ENCODE measurements around the gene SCNN1A. TPM values are rescaled to one million over a fixed set of nuclear protein-coding genes. Genes with fewer than 3 reads are reported as not detected.

SCNN1A gene
- total RNA-seq, 4 donors from 2014 or later = 88.9 to 266 (median 111) TPM

- H3K4me1 ChIP-seq = peaks cover 54 to 93% (median 83%) of the 10 kb centered on the region in 3 donors
- intact Hi-C loops (cut with DNase I) = loop anchor here (10.0 kb wide), 1 partner anchor 140 kb away; no protein-coding TSS in a partner anchor
- WGBS, 2 donors = 47 to 71% methylated on average over 4 of the region's 6 CpGs
- no peak overlapping the region for H3K4me3 ChIP-seq
- no peak for TF ChIP-seq CTCF (IDR thresholded peaks at IDR 0.05)
- TF ChIP-seq POLR2A (IDR thresholded peaks at IDR 0.05) = no peak
- H3K9me3 ChIP-seq = no peaks in the 10 kb centered on the region
- no peak for DNase-seq
- H3K27ac ChIP-seq = peak overlapping the region; percentile 73 to 95 (median 82)
- H3K36me3 ChIP-seq = peaks cover 26 to 49% (median 26%) of the 10 kb centered on the region in 3 donors
- H3K27me3 ChIP-seq = no peaks in the 10 kb centered on the region
These were observed 50.2 kb downstream of the SCNN1A start for GRCh38 chr12:6324936-6325750.

- Histone ChIP-seq H3K27me3 (no peaks in the 10 kb centered on the region), H3K4me1 (peaks cover 53 to 83% (median 73%) of the 10 kb centered on the region in 3 donors), H3K27ac (peak overlapping the region; percentile 73 to 95 (median 82)), H3K9me3 (no peaks in the 10 kb centered on the region), H3K4me3 (peak overlapping the region in 1 of 4 donors; percentile 43), H3K36me3 (peaks cover 16 to 49% (median 16%) of the 10 kb centered on the region in 3 donors)
- TF ChIP-seq CTCF (IDR thresholded peaks at IDR 0.05) = no peak
- no peak for TF ChIP-seq POLR2A (IDR thresholded peaks at IDR 0.05)
- intact Hi-C loops (cut with DNase I) = loop anchor here (10.0 kb wide), 1 partner anchor 141 kb away; no protein-coding TSS in a partner anchor
- no peak for DNase-seq
- WGBS, 2 donors = 36 to 51% methylated on average over 4 to 12 of the region's 19 CpGs
These were observed 51.2 kb downstream of the SCNN1A start for GRCh38 chr12:6323995-6324711.

- Histone ChIP-seq H3K4me3 (peak overlapping the region in 2 of 4 donors; percentile 9 to 43), H3K9me3 (no peaks in the 10 kb centered on the region), H3K36me3 (peaks cover 9 to 49% (median 9%) of the 10 kb centered on the region in 3 donors), H3K27ac (peak overlapping the region; percentile 73 to 95 (median 82)), H3K4me1 (peaks cover 53 to 76% (median 66%) of the 10 kb centered on the region in 3 donors), H3K27me3 (no peaks in the 10 kb centered on the region)
- intact Hi-C loops (cut with DNase I) = loop anchor here (10.0 kb wide), 1 partner anchor 141 kb away; no protein-coding TSS in a partner anchor
- no peak for TF ChIP-seq POLR2A (IDR thresholded peaks at IDR 0.05)
- TF ChIP-seq CTCF (IDR thresholded peaks at IDR 0.05) = peak in 5 of 6 experiments; percentile 37 to 64 (median 49)
- 5 to 14% methylated on average over 14 of the region's 14 CpGs for WGBS, 2 donors
- no peak for DNase-seq
These were observed 51.9 kb downstream of the SCNN1A start for GRCh38 chr12:6323340-6323994.

DNA sequence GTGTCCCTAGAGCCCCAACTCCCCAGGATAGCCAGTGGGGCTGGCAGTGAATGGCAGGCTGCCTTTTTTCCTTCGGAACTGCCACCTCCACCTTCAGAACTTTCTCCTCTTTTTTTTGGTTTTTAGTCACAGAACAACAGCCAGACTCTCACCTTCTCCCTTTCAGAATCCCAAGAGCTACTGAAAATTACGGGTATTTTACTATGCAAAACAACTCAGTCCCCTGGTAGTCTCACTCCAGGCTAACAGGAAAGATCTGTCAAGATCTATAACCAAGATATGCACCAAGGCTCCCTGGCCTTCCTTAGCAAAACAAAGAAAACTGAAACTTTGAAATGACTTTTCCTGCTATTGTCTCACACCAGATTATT lies 52.4 kb downstream of the SCNN1A start:
- intact Hi-C loops (cut with DNase I) = loop anchor here (10.0 kb wide), 1 partner anchor 142 kb away; no protein-coding TSS in a partner anchor
- Histone ChIP-seq H3K9me3 (no peaks in the 10 kb centered on the region), H3K27ac (peak overlapping the region; percentile 73 to 95 (median 82)), H3K27me3 (no peaks in the 10 kb centered on the region), H3K36me3 (peaks cover 4 to 49% (median 8%) of the 10 kb centered on the region in 3 donors), H3K4me1 (peaks cover 48 to 71% (median 61%) of the 10 kb centered on the region in 3 donors), H3K4me3 (peak overlapping the region in 1 of 4 donors; percentile 9)
- TF ChIP-seq POLR2A (IDR thresholded peaks at IDR 0.05) = no peak
- no peak for TF ChIP-seq CTCF (IDR thresholded peaks at IDR 0.05)
- DNase-seq = no peak
- WGBS, 2 donors = 18 to 26% methylated on average over 2 of the region's 2 CpGs
